Measurements from ENCODE around the gene MYL10.

DNA sequence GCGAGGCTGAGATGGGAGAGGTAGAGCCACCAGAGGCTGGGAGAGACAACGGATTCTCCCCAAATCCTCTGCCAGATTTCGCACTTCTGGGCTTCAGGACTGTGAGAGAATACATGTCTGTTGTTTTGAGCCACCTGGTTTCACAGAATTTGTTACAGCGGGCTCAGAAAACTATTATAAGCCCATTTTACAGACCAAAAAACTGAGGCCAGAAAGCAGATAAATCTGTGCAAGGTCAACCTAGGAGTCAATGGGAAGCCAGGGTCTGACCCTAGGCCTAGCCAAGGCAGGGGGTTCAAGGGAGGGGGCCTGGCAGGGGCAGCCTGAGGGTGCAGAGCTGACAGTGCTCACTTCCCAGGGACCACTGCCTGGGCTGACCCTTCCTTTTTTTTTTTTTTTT, 8.7 kb downstream of the MYL10 start:
- no peak for TF ChIP-seq CTCF (IDR thresholded peaks at IDR 0.05; ENCODE audit: extremely low read depth in 1 of 2, insufficient read depth in 1 of 2, low read depth in 1 of 2, low read length in 2 of 2)
- TF ChIP-seq MYC (IDR thresholded peaks at IDR 0.05; ENCODE audit: low read depth, low read length): no peak
- TF ChIP-seq JUN (IDR thresholded peaks at IDR 0.05; ENCODE audit: borderline replicate concordance, insufficient read depth, insufficient read length, low read depth): no peak
- no peak for TF ChIP-seq POLR2AphosphoS5 (IDR thresholded peaks at IDR 0.05; ENCODE audit: insufficient read depth, low read depth, low read length)
- TF ChIP-seq EZH2 (IDR thresholded peaks at IDR 0.05; ENCODE audit: borderline replicate concordance, low read depth, low read length, severe bottlenecking): no peak
- TF ChIP-seq POLR2A (IDR thresholded peaks at IDR 0.05; ENCODE audit: low read depth, low read length): no peak
- TF ChIP-seq, protein P1, sequence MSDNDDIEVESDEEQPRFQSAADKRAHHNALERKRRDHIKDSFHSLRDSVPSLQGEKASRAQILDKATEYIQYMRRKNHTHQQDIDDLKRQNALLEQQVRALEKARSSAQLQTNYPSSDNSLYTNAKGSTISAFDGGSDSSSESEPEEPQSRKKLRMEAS (IDR thresholded peaks at IDR 0.05; ENCODE audit: insufficient read depth, insufficient read length): no peak

Data from endothelial cell of umbilical vein (primary cell).